Ovary (tissue), 3 donors: Measurements from ENCODE around the gene RDX.

Source experiments
- EP300 ChIP-seq: sonication (generic); formaldehyde crosslinking; IDR thresholded peaks from one replicate; pipeline ENCODE4 v1.6.1; 2017; ENCODE audit warnings: antibody characterized with exemption
- POLR2A ChIP-seq: fragments of 450-650 bp; IDR thresholded peaks from one replicate; pipeline ENCODE4 v1.6.1; 2017; ENCODE audit warnings: antibody characterized with exemption, mild to moderate bottlenecking, moderate library complexity
- TF ChIP-seq, protein P1 (sequence below), 3 donors: fragments of 450-650 bp in 2 of 3; fragments of 200-600 bp in 1 of 3; IDR thresholded peaks; one replicate each; pipeline versions ENCODE4 v1.5.1 to v1.8.0; 2016 to 2022; ENCODE audit warnings: antibody characterized with exemption in 3 of 3, mild to moderate bottlenecking in 1 of 3
- donor health status: DM: no; HTN: no; CAD: no.

DNA sequence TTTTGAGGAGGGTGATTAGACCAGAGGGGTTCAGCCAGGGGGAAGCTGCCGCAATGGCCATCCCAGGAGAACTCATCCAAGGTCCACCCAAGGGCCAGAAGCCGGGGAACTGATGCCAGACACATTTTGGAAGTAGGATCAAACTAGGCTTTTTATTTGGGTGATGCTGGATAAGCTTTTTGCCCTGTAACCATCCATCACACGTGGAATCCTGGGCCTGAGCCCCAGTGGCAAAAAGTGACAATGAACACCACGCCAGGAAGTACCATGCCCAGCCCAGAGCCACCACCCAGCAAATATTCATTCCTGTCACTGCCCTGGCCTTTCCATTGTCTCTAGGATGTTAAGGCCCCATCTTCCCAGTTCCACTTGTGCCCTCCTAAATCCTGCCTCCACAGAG lies 117.3 kb downstream of the RDX start:
- TF ChIP-seq, protein P1, sequence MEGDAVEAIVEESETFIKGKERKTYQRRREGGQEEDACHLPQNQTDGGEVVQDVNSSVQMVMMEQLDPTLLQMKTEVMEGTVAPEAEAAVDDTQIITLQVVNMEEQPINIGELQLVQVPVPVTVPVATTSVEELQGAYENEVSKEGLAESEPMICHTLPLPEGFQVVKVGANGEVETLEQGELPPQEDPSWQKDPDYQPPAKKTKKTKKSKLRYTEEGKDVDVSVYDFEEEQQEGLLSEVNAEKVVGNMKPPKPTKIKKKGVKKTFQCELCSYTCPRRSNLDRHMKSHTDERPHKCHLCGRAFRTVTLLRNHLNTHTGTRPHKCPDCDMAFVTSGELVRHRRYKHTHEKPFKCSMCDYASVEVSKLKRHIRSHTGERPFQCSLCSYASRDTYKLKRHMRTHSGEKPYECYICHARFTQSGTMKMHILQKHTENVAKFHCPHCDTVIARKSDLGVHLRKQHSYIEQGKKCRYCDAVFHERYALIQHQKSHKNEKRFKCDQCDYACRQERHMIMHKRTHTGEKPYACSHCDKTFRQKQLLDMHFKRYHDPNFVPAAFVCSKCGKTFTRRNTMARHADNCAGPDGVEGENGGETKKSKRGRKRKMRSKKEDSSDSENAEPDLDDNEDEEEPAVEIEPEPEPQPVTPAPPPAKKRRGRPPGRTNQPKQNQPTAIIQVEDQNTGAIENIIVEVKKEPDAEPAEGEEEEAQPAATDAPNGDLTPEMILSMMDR (IDR thresholded peaks at IDR 0.05): no peak
- TF ChIP-seq POLR2A (no peak), EP300 (no peak)
